ENCODE data around the gene HCST.

DNA sequence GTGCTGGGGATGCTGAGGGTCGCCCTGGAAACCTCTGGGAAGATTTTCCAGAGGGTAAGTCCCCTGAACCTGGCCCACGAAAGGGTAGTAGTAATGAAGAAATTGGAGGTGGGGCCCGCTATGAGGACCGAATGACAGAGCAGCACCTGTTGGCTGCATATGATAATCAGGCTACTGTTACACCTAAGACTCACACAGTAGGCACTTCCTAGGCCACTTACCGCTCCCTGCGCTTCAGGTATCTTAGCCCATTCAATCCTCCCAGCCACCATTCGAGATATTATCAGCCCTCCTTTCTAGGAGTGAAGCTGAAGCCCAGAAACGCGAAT is 29.5 kb downstream of the HCST start:
- TF ChIP-seq, protein P1, sequence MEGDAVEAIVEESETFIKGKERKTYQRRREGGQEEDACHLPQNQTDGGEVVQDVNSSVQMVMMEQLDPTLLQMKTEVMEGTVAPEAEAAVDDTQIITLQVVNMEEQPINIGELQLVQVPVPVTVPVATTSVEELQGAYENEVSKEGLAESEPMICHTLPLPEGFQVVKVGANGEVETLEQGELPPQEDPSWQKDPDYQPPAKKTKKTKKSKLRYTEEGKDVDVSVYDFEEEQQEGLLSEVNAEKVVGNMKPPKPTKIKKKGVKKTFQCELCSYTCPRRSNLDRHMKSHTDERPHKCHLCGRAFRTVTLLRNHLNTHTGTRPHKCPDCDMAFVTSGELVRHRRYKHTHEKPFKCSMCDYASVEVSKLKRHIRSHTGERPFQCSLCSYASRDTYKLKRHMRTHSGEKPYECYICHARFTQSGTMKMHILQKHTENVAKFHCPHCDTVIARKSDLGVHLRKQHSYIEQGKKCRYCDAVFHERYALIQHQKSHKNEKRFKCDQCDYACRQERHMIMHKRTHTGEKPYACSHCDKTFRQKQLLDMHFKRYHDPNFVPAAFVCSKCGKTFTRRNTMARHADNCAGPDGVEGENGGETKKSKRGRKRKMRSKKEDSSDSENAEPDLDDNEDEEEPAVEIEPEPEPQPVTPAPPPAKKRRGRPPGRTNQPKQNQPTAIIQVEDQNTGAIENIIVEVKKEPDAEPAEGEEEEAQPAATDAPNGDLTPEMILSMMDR (IDR thresholded peaks at IDR 0.05; ENCODE audit: low read depth, low read length, missing input control), result no peak
- TF ChIP-seq, protein P2, sequence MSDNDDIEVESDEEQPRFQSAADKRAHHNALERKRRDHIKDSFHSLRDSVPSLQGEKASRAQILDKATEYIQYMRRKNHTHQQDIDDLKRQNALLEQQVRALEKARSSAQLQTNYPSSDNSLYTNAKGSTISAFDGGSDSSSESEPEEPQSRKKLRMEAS (IDR thresholded peaks at IDR 0.05), result no peak
